Cerebellar nuclear complex (tissue), 1 donor: ENCODE results near the gene SOD3.
A peak's percentile ranks its signal among the peaks of the same experiment; 100 is the strongest.

Source experiments
- DNase-seq, 2 experiments: peaks; one replicate each; lab custom pipeline; 2025; lab: John Stamatoyannopoulos, UW

SOD3 gene

GRCh38 chr4:24794916-24795665, at the start of gene SOD3:
Gene SOD3 (plus strand): TSS chr4:24795573. CDS start chr4:24799522, 3,949 bp downstream.
- peak in 1 of 2 experiments; percentile 50 for DNase-seq

- no peak for DNase-seq
Observed at GRCh38 chr4:24747234-24747975, 48.0 kb upstream of the SOD3 start.

GRCh38 chr4:24748023-24748422, 47.4 kb upstream of the SOD3 start:
- DNase-seq, result no peak

GRCh38 chr4:24748758-24749350, 46.5 kb upstream of the SOD3 start:
- DNase-seq, result no peak

- DNase-seq, result no peak
Observed at GRCh38 chr4:24750106-24750505, 45.3 kb upstream of the SOD3 start.

- DNase-seq, result no peak
Observed at GRCh38 chr4:24751926-24752539, 43.3 kb upstream of the SOD3 start.

- DNase-seq, result no peak
Observed at GRCh38 chr4:24753519-24753918, 41.9 kb upstream of the SOD3 start.

- DNase-seq, result no peak
Observed at GRCh38 chr4:24754571-24754970, 40.8 kb upstream of the SOD3 start.

- no peak for DNase-seq
Observed at GRCh38 chr4:24763631-24764297, 31.6 kb upstream of the SOD3 start.

GRCh38 chr4:24764345-24764744, 31.0 kb upstream of the SOD3 start:
- DNase-seq, result no peak

GRCh38 chr4:24765376-24765988, 29.9 kb upstream of the SOD3 start:
- no peak for DNase-seq

- DNase-seq, result no peak
Observed at GRCh38 chr4:24768006-24768405, 27.4 kb upstream of the SOD3 start.

- no peak for DNase-seq
Observed at GRCh38 chr4:24768604-24769003, 26.8 kb upstream of the SOD3 start.

GRCh38 chr4:24769571-24769970, 25.8 kb upstream of the SOD3 start:
- DNase-seq, result no peak

GRCh38 chr4:24770032-24770584, 25.3 kb upstream of the SOD3 start:
- DNase-seq, result no peak

GRCh38 chr4:24770667-24771066, 24.7 kb upstream of the SOD3 start:
- DNase-seq, result no peak

GRCh38 chr4:24771241-24771640, 24.1 kb upstream of the SOD3 start:
- DNase-seq, result no peak

- DNase-seq, result no peak
Observed at GRCh38 chr4:24772061-24772705, 23.2 kb upstream of the SOD3 start.

- DNase-seq, result no peak
Observed at GRCh38 chr4:24772952-24773351, 22.4 kb upstream of the SOD3 start.

GRCh38 chr4:24774452-24774851, 20.9 kb upstream of the SOD3 start:
- DNase-seq, result no peak
